Panc1 (cell line): ENCODE measurements around the gene THEM4.

Experiments
- CTCF ChIP-seq: fragments of 450-650 bp; IDR thresholded peaks from 2 replicates; pipeline ENCODE4 v1.5.1; 2017; ENCODE audit warnings: mild to moderate bottlenecking
- POLR2AphosphoS5 ChIP-seq: IDR thresholded peaks from 2 replicates; pipeline ENCODE4 v1.6.1; 2012; ENCODE audit warnings: mild to moderate bottlenecking, low read depth, low read length, moderate library complexity
- SIN3A ChIP-seq: IDR thresholded peaks from 2 replicates; pipeline ENCODE4 v1.6.1; 2012; ENCODE audit warnings: low read depth, mild to moderate bottlenecking, low read length, moderate library complexity, borderline replicate concordance; ENCODE audit not compliant: insufficient read depth

DNA sequence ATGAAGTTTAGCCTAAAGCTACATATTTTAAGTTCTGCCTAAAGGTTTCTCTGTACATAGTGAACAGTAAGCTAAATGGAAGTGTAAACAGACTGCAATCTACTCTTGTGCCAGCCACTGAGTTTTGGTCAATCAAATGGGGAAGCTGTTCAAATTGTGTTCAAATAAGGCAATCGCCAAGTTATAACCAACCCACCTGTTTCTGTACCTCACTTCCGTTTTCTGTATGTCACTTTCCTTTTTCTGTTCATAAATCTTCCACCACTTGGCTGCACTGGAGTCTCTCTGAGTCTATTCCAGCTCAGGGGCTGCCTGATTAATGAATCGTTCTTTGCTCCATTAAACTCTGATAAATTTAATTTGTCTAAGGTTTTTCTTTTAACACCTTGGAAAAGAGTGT, 10.8 kb upstream of the THEM4 start:
- TF ChIP-seq SIN3A (no peak), CTCF (no peak), POLR2AphosphoS5 (no peak)
